HG02588 (cell line): ENCODE results near the gene SULF2.

ENCODE experiments used
- ATAC-seq: cut with Tn5 transposase; IDR thresholded peaks from one replicate; pipeline ENCODE4 v1.9.1; 2021; ENCODE audit warnings: mild to moderate bottlenecking, moderate library complexity; ENCODE audit not compliant: unreplicated experiment

The SULF2 gene

DNA sequence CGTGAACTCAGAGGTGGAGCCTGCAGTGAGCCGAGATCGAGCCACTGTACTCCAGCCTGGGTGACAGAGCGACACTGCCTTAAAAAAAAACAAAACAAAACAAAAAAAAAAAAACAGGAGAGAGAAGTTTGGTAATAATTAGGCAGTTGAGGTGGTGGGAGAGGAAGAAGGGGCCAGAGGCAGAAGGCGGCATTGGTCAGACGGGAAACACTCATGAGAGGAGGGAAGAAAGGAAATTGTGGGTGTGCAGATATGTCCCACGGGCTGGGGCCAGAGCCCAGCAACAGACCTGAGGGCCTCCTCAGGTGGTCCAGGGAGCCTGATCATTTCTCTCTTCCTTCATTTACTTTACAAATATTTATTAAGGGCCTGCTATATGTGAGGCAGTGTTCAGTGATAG lies 20.0 kb downstream of the SULF2 start:
- no peak for ATAC-seq

DNA sequence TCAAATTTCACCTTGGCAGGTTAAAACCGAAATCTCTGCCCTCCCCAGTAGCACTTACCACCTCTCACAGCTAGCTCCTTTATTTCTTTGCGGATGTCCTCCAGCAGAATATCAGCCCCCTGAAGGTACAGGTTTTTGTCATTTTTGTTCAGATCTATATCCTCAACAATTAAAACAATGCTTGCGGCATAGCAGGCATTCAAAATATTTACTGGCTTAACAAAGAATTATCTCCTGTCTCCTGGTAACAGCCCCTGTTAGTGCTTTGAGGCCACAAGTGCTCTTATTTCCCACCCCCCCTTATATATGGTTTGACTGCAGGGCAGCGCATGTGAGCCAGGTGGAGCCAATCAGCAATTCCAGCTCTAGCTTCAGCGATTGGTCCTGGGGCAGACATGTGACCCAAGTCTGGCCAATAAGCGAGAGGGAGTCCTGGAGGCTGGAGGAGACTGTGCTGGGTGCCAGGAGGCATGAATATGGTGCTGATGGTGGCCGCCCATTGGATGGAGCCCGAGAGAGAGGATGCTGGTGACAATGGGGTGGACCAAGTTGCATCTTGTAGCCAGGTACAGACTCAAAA lies 21.0 kb downstream of the SULF2 start:
- no peak for ATAC-seq

DNA sequence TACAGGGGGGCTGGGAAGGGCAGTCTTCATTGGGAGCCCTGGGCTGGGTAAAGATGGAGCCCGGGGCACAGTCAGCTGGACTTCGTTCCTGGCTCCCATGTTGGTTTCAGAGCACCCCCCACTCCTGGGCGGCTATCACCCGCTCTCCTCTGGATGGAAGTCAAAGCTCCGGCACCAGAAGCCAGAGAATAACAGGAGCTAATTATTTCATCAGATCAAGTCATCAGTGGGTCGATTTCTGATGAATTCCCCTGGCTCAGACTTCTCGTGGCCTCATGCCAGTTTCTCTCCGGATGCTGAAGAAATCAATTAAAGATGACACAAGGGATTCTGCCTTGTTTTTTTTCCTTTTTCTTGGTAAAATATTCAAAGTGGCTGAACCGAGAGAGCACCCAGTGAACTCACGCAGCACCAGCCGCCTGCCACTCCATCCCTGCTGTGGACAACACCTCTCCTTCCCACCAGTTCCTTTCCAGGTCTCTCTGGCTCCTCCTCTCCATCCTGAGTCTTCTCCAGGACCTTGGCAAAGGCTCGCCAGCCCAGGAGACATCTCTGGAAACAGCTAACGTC lies 22.5 kb downstream of the SULF2 start:
- no peak for ATAC-seq

DNA sequence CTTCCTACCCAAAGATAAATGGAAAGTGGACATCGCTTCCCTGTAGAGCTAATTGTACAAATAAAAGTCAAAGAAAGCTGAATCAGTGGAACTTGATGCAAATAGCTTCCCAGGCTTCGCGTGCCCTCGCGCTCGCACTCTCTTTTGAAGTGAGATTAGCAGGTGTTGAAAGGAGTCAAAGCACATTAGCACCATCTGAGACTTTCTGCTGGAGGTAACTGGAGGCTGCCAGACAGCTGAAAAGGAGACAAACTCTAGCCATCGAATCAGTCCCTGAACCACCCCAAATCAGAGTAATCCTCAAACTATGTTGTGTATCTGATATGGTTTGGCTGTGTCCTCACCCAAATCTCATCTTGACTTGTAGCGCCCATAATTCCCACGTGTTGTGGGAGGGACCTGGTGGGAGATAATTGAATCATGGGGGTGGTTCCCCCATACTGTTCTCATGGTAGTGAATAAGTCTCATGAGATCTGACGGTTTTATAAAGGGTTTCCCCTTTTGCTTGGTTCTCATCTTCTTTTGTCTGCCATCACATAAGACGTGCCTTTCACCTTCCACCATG lies 23.7 kb downstream of the SULF2 start:
- ATAC-seq = no peak

DNA sequence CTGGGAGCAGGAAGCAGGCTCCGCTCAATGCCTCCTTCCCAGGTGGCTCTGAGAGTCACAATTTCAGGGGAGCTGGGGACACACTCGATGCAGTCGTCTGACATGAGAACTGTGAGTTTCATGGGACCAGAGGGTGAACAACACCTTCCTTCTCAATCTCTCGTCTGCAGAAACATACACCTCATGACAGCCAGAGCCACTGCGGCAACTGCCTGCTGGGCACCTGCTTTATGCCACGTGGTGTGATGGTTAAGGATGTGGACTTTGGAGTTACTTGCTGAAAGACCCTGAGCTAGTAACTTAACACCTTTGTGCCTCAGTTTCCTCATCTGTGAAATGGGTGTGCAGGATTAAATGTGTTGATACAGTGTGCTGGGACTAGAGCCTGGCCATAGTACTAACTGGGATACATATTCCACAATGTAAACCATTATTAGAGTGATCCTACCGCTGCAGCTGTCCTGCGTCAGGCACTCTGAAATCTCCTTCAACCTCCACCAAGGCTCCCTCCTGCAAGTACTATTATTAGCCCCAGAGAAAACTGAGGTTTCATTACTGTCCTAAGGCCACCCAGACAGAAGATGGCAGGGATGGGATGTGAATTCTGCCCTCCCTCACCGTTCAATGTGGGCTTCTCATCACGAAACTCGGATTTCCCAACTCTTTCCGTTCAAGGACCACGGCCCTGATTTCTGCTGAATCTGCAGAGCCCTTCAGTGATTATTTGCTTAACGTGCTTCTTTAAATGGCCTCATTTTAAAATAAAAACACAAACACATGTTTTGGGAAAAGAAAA lies 24.4 kb downstream of the SULF2 start:
- no peak for ATAC-seq

DNA sequence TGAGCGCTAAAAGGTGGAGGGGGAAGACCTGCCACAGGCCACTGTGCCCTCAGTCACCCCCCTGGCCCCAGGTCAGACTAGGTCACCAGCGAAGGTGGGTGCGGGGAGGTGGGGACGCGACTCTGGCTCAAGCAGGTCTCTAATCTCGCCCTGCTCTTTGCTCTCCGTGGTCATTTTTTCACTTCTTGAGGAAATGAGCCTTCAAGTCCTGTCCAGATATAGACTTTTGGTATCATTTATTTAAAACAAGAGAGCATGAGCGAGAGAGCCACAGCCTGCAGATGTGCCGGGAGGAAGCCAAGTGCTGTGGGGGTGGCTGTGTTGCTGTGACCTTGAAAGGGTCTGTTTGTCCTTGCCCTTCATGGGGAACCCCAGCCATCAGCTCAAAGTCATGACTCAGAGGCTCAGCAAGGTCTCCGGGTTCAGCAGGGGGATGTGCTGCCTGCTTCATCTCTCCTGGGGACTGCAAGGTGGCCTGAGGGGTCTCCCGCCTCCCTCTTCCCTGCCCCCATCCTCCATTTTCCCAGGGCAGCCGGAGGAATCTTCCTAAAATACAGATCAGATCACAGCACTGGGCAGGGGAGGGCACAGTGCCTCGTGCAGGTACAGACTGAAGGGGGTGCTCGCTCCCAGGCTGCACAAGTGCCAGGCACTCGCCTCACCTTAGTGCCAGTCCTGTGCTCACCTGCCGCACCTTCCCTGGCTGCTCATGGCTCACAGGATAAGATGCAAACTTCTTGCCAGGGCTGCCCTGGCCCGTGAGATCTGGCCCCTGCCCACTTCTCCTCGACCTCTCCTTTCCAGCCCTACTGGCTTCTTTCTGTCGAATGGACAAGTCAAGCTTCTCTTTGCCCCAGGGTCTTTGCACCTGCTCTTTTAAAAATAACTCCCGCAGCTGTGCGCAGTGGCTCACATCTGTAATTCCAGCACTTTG lies 26.5 kb downstream of the SULF2 start:
- ATAC-seq = no peak

DNA sequence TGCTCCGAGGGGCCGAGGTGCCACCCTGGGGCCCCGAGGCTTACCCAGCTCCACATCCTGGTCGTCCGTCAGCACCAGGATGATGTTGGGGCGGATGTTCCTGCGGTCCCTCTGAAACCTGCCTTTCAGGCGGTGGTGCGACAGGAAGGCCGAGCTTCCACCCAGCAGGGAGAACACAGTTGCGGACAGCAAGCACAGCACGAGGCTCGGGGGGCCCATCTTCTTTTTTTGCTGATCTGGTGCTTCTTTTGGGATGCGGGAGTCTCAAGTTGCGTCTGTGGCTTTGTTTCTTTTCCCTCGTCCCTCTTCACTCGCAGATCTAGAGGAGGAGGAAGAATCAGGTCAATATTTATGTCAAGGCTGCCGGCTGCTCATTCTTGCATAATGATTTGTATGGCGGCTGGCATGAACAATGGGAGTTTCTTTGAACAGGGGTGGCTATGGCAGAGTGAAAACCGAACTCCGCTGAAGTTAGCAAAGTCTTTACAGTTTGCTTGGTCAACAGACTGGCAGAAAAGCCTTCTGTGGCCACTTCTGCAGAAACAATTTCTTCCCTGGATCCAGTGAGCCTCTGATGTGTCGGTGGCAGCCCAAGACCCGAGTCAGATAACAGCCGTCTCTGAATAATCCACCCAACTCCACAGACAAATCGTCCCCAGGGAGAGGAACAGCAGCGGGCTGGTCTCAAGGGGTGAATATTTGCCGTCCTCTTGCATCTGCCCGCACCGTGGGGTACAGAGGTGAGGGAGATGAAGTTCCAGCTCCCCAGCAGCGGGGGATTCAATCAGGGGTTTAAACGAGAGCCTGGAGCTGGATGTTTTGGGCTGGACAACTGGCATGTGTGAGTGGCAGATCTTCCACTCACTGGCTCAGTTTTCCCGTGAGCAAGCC lies 27.9 kb downstream of the SULF2 start:
- no peak for ATAC-seq

DNA sequence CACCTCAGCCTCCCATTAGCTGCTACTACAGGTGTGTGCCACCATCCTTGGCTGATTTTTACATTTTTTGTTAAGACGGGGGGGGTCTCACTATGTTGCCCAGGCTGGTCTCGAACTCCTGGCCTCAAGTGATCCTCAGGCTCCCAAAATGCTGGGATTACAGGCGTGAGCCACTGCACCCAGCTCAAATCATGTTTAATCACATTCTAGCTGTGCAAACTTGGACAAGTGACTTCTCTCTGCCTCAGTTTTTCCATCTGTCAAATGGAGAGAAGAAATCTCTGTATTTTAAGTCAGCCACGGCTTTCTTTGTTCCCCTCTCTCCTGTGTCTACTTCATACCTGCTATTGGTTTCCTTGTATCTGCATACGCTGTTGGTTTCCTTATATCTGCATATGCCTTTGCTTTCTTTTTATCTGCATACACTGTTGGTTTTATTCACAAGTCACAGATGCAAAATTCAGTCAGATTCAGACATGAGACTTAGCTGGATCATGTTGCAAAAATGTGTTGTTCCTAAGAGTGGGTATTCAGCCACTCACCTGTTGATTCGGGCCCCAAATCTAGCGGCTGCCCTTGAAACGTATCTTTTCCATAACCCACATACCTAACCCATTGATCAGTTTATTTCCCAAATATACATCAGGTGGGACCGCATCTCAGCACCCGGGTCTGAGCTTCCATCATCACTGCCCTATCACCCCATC lies 30.2 kb downstream of the SULF2 start:
- ATAC-seq = no peak

DNA sequence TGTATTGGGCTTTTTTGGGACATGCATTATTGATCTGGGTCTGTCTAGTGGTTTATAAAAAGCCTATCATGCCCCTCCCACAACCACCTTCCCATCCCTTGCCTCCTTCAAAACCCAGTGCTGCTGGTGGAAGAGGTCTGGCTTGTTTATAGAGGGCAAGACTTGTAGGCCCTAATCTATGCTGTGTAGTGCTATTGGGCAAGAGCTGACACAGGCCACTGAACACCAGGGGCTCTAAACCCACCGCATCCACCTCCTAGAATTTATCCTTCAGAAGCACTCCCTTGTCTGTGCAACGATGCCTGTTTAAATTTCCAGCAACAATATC lies 30.9 kb downstream of the SULF2 start:
- no peak for ATAC-seq

DNA sequence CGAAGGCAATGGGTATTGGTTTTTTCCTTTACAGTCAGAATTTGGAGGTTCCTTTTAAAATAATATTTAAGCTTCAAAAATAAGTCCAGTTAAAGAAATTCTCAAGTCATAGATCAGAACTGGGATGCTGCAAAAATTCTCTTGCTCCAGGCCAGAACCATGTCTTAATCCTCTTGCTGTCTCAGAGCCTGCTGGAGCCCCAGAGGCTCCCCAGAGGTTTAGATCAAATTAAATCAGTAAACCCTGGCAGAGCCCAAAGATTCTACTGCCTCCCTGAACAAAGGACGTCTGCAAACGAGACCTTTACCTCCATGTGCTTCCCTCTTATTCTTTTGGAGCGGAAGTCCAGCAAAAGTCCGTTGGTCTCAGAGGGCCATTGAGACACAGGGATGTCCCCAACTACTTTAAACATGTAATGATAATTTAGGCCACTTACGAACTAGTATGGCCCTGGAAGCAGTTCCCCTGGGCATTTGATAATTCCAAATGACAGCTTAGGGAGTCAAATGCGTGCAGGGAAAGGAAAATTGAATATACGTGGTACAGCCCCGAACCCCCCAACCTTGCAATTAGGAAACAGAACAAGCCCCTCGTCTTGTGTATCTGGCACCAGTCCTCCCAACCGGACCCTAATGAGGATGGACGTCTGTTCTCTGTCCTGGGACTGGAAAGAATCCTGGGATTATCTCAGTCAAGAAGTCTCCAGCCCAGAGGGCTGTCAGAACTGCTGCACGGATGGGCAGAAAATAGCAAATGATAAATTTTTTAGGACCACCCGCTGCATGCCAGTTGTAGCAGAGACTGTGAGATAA lies 31.5 kb downstream of the SULF2 start:
- no peak for ATAC-seq

DNA sequence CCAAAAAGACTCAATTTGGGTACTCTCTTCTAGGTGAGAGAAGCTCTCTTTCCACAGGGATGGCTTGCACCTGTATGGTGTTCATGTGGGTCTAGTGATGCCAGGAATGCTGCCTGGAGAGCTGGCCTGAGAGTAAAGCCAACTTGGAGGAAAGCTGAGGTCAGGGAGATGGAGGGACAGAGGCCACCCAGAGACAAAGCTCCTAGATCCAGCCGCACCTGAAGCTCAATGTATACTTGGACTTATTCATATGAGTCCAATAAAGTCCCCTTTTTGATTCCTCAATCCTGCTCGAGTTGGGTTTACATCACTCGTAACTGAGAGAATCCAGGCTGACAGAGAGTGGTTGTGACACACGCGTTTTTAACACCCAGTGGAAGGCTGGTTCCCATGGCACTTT lies 33.8 kb downstream of the SULF2 start:
- ATAC-seq = no peak

DNA sequence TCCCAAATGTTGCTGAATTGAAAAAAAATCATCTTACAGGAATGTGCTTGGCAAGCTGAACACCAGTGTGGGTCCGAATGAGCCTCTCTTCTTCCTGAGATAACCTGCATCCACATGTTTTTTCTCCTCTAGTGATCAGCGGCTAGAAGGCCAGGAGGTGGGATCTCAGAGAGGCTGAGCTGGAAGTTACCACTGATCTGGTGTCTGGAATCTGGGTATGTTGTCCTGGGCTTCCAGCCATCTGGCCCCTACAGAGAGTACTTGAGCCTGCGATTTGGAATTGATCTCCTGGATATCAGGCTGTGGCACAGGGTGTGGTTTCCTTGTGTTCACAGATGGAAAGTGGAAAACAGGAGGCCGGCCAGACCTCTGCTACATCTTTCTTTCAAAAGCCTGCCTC lies 35.9 kb downstream of the SULF2 start:
- no peak for ATAC-seq

DNA sequence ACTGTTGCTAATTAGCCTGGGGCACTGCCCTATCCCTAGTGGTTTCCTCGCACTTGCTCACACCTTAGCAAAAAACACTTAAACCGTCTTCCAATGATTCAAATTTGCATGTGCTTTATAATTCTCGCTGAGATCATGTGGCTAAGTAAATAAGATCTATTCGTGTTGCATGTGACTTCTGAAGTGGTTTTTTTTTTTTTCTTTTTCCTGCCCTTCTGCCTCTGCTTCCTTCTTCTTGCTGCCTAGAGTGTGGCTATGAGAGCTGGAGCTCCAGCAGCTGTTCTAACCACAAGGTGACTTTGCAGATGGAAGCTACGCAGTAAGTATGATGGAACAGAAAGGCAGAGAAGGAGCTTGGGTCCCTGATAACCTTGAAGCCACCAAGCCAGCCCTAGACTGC lies 36.5 kb downstream of the SULF2 start:
- ATAC-seq = no peak

DNA sequence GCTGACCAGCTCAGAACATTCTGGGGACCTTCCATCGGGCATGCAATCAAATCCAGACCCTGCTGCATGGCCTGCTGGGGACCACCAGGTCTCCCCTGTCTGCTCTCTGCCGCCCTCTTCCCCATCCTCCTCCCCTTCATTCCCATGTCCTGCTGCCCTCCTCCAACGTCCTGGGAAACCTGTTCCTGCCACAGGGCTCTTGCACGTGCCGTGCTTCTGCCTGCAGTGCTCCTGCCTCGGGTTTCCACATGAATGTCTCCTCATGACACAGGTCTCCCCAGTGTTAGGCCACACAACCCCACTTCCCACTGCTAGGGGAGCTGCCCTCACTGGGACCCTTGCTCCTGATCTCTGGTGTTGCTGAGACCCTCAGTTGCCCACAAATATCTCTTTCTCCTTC lies 37.2 kb downstream of the SULF2 start:
- no peak for ATAC-seq

DNA sequence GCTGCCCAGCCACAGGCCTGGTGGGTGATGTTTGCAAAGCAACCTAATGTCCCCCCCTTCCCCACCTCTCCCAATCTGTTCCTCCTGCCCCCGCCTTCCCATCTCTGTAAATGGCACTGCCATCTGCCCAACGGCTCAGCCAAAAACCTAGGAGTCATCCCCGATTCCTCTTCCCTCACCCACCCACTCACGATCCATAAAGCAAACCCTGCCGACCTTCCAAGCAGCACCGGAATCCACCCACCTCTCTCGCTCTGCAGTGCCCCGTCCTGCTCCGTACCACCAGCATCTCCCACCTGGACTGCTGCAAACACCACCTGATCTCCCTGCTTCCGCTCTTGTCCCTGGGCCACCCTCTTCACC lies 37.6 kb downstream of the SULF2 start:
- no peak for ATAC-seq

DNA sequence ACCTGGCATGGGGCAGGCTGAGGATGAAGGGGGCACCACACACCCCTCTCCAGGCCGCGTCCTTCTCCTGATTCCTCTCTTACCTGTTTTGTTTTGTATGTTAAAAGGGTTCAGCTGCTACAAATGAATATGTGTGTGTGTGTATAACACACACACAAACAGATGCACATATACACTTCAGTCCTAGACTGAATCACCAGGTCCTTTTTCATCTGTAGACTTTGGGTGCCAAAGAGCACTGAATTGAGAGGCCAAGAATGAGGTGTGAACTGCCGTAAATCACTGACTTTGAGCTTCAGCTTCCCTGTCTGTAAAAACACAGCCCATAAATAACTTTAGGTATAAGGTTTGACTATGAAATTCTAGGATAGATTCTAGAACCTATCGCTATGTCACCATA lies 40.5 kb downstream of the SULF2 start:
- no peak for ATAC-seq

DNA sequence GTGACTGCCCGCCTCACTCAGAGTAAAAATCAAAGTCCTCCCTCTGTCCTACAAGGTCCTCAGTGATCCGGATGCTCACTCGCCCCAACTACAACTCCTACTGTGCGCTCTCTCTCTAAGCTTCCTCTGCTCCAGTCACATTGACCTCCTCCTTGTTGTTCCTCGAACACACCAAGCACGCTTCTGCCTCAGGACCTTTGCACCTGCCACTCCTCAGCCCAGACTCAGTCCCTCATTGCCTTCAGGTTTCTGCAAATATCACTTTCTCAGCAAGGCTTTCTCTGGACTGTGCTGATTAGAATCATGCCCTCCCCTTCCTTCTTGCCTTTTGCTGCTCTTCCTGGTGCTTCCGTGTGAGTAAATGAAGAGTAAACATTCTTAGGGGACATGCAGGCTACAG lies 41.6 kb downstream of the SULF2 start:
- no peak for ATAC-seq

DNA sequence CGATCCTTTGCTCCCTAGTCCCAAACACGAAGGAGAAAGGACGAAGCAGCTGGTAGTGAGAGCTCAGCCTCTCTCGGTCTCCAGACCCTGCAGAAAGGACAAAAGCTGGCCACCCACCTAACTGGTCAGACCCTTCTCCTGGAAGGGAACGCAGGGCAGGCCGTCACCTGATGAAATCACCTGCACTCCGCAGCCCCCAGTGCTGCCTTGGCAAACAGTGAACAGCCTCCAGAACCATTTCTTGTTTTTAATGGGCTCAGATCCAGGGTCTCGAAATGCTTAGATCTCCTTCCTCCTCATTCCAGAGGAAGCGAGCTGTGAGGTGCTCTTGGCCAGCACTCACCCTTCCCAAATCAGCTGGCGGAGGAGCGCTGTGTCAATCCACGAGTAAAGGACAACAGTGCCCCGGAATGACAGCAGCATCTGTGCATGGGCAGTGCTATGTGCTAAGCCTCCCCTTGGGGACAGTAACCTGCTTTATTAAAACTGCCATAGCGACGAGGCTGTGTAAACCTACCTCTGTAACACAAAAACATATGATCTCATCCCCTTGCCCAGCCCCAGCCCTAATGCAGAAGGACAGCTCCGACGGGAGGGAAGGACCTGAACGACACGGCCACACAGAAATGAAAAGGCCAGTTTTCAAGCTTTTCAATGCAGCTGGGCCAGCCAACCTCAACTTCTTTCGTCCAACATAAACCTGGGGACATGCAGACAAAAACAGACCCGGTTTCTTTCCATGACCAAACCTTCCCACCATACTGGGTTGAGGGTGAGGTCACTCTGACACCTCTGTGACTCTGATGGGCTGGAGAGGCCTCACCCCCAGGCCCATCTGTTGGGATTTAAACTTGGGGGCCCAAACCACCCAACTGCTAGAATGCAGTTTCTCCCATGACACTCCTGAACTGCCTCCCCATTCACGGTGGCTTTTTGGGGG lies 43.3 kb downstream of the SULF2 start:
- no peak for ATAC-seq
